Thyroid gland (tissue), 4 donors: Measurements from ENCODE around the gene NKX1-2. TPM values are rescaled to one million over a fixed set of nuclear protein-coding genes. Genes with fewer than 3 reads are reported as not detected.

Experiments
- DNase-seq, 2 donors: peaks; one replicate each; pipeline ENCODE4 v3.0.0-alpha.2; 2019
- H3K27ac ChIP-seq, 3 donors: fragments of 200-600 bp; sonication (generic); 1 replicate in 2 of 3; 2 replicates in 1 of 3; pipeline ENCODE4 v1.5.1; 2016 to 2019; ENCODE audit warnings: mild to moderate bottlenecking in 1 of 3, moderate library complexity in 1 of 3
- H3K27me3 ChIP-seq: fragments of 200-600 bp; sonication (generic); one replicate; pipeline ENCODE4 v1.5.1; 2019
- H3K36me3 ChIP-seq, 2 donors: fragments of 200-600 bp; sonication (generic); one replicate each; pipeline ENCODE4 v1.5.1; 2016 to 2019
- H3K4me1 ChIP-seq, 2 donors: fragments of 200-600 bp; sonication (generic); one replicate each; pipeline ENCODE4 v1.5.1; 2017 to 2019
- H3K4me3 ChIP-seq, 3 donors: fragments of 200-600 bp; sonication (generic); replicated peaks in 1 of 3; 1 replicate in 2 of 3; 2 replicates in 1 of 3; pipeline ENCODE4 v1.5.1; 2016; ENCODE audit warnings: mild to moderate bottlenecking in 1 of 3
- H3K9me3 ChIP-seq: fragments of 200-600 bp; sonication (generic); one replicate; pipeline ENCODE4 v1.5.1; 2017
- POLR2A ChIP-seq, 2 donors: fragments of 450-650 bp; IDR thresholded peaks; one replicate each; pipeline ENCODE4 v1.6.1; 2017; ENCODE audit warnings: antibody characterized with exemption in 2 of 2, mild to moderate bottlenecking in 2 of 2, moderate library complexity in 1 of 2
- WGBS, 2 donors: methylation state at CpG; one replicate each; pipeline ENCODE4 v1.1.5; 2017; 5-methylcytosine and 5-hydroxymethylcytosine counted together
- intact Hi-C: fragments of 100-400 bp; cut with DNase I; formaldehyde crosslinking; loops from one replicate; pipeline ENCODE4 v1.15.1; 2023
- total RNA-seq, 4 donors: library from RNA; depleted of rRNA; stranded (reverse); fragments of >200 nt; gene quantifications; one replicate each; pipeline ENCODE4 v1.2.3, GENCODE V29; 2016
- TF ChIP-seq, protein P1 (sequence below), 6 experiments: fragments of 200-600 bp in 3 of 6; fragments of 450-650 bp in 3 of 6; sonication (generic) in 3 of 6; IDR thresholded peaks; one replicate each; pipeline ENCODE4 v1.5.1; 2016 to 2019; ENCODE audit warnings: antibody characterized with exemption in 6 of 6, mild to moderate bottlenecking in 2 of 6, inconsistent platforms in 1 of 6, moderate library complexity in 1 of 6

NKX1-2 gene
- total RNA-seq, 4 donors from 2014 or later = not detected

DNA sequence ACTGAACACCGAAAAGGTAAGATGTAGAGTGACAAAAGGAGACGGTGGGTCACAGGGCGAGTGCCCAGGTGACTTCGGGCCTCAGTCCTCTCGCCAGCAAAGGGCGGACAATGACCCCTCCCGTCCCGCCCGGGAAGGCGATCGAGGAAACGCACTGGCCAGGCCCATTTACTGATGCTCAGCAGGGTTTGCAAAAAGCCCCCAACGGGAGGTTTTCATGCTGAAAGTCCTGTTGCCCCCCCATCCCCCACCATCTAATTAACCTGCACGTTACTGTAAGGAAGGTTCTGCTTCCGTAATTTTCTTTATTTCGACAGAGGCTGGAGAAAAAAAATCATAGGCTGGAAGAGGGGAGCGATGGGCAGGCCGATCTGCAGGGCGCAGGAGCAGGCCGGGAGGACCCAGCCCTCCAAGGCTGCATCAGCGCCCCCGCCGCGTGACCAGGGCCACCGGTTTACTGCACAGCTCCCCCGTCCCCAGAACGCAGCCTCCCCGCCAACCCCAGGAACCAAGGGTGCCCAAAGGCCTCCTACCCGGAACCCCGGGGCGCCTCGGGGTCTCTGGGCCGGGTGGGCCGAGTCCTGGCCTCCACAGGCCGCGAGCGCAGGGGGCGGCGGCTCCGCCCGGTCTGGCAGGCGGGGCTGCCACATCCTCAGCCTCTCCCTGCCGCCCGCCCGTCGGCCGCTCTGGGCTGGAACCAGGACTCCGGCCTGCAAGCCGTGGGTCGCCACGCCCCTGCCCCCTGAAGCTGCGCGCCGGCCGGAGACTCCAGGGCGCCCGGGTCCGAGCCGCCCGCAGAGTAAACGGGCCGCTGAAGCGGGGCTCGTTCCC lies 31.7 kb downstream of the NKX1-2 start:
- no peaks in the 10 kb centered on the region for H3K36me3 ChIP-seq
- WGBS, 2 donors = 3 to 9% methylated on average over 26 to 31 of the region's 64 CpGs
- H3K9me3 ChIP-seq = no peaks in the 10 kb centered on the region
- peak overlapping the region; percentile 64 to 86 (median 80) for H3K27ac ChIP-seq
- H3K4me3 ChIP-seq = peak overlapping the region; percentile 47 to 76 (median 73)
- TF ChIP-seq, protein P1, sequence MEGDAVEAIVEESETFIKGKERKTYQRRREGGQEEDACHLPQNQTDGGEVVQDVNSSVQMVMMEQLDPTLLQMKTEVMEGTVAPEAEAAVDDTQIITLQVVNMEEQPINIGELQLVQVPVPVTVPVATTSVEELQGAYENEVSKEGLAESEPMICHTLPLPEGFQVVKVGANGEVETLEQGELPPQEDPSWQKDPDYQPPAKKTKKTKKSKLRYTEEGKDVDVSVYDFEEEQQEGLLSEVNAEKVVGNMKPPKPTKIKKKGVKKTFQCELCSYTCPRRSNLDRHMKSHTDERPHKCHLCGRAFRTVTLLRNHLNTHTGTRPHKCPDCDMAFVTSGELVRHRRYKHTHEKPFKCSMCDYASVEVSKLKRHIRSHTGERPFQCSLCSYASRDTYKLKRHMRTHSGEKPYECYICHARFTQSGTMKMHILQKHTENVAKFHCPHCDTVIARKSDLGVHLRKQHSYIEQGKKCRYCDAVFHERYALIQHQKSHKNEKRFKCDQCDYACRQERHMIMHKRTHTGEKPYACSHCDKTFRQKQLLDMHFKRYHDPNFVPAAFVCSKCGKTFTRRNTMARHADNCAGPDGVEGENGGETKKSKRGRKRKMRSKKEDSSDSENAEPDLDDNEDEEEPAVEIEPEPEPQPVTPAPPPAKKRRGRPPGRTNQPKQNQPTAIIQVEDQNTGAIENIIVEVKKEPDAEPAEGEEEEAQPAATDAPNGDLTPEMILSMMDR (IDR thresholded peaks at IDR 0.05) = no peak
- TF ChIP-seq POLR2A (IDR thresholded peaks at IDR 0.05) = no peak
- intact Hi-C loops = no loop called here
- no peaks in the 10 kb centered on the region for H3K27me3 ChIP-seq
- peak; percentile 62 to 67 for DNase-seq
- peaks cover 34 to 35% of the 10 kb centered on the region in 2 donors for H3K4me1 ChIP-seq

DNA sequence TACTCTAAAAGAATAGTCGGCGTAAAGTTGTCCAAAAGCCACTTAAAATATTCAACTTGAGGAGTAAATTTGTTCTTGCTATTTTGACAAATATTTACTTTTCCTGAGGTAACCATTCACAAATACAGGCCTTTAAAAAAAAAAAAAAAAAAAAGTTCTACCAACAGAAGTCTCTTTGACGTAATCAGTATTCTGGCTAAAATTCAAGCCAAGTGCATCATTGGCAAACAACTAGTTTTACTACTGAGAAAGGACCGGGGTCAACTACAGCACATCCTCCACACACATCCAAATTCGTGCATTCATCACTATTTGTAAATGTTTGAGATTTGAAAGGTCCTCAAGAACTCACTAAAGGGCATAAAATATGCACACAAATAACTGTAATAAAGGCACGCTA lies 33.1 kb downstream of the NKX1-2 start:
- no peak for DNase-seq
- Histone ChIP-seq H3K4me1 (peaks cover 34 to 35% of the 10 kb centered on the region in 2 donors), H3K9me3 (no peaks in the 10 kb centered on the region), H3K4me3 (no peak overlapping the region), H3K36me3 (no peaks in the 10 kb centered on the region), H3K27ac (no peak overlapping the region), H3K27me3 (no peaks in the 10 kb centered on the region)
- intact Hi-C loops = no loop called here
- TF ChIP-seq POLR2A (IDR thresholded peaks at IDR 0.05) = no peak
- TF ChIP-seq, protein P1 (IDR thresholded peaks at IDR 0.05) = no peak
- 76 to 79% methylated on average over 6 of the region's 6 CpGs for WGBS, 2 donors

DNA sequence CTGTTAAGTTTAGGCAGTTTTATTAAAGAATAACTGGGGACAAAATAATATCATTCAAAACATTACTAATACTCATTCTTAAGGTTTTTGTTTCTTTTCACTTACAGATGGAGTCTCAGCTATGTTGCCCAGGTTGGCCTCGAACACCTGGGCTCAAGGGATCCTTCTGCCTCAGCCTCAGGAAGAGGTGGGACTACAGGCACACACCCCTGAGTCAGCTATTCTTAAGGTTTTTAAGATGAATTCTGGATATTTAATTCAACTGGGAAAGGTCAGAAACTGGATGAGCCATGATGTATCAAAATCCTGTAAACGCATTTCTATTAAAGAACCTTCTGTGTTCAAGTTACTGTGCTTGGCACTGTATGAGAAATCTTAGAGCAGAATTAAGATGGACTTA lies 34.6 kb downstream of the NKX1-2 start:
- H3K4me3 ChIP-seq = no peak overlapping the region
- no peaks in the 10 kb centered on the region for H3K9me3 ChIP-seq
- DNase-seq = no peak
- TF ChIP-seq, protein P1 (IDR thresholded peaks at IDR 0.05) = no peak
- TF ChIP-seq POLR2A (IDR thresholded peaks at IDR 0.05) = no peak
- intact Hi-C loops = no loop called here
- no peaks in the 10 kb centered on the region for H3K27me3 ChIP-seq
- peaks cover 0 to 3% of the 10 kb centered on the region in 2 donors for H3K36me3 ChIP-seq
- H3K27ac ChIP-seq = peak overlapping the region in 1 of 3 donors; percentile 73
- WGBS, 2 donors = 85 to 86% methylated on average over 2 of the region's 2 CpGs
- H3K4me1 ChIP-seq = peaks cover 34 to 35% of the 10 kb centered on the region in 2 donors

DNA sequence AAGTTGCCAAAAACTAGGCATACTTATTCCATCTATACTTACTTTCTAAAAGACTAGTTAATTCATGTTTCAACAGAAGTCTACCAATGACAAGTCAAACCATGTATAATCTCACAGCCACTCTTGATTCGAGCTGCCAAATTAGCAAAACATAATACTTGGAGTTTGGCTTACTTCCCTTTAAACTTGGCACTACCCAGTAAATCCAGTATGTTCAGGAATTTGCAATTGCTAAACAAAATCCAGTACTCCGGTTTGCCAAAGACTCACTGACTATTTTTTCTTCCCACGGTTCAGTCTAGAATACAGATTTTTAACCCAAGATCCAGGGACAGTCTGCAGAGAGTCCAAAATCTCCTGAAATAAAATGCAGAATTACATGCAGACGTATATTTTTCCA lies 35.8 kb downstream of the NKX1-2 start:
- Histone ChIP-seq H3K36me3 (peaks cover 0 to 3% of the 10 kb centered on the region in 2 donors), H3K27me3 (no peaks in the 10 kb centered on the region), H3K4me1 (peaks cover 31% of the 10 kb centered on the region in 2 donors), H3K27ac (peak overlapping the region in 2 of 3 donors; percentile 51 to 73), H3K9me3 (no peaks in the 10 kb centered on the region), H3K4me3 (no peak overlapping the region)
- intact Hi-C loops = no loop called here
- 20 to 21% methylated on average over 4 of the region's 4 CpGs for WGBS, 2 donors
- DNase-seq = no peak
- TF ChIP-seq, protein P1 (IDR thresholded peaks at IDR 0.05) = no peak
- no peak for TF ChIP-seq POLR2A (IDR thresholded peaks at IDR 0.05)

DNA sequence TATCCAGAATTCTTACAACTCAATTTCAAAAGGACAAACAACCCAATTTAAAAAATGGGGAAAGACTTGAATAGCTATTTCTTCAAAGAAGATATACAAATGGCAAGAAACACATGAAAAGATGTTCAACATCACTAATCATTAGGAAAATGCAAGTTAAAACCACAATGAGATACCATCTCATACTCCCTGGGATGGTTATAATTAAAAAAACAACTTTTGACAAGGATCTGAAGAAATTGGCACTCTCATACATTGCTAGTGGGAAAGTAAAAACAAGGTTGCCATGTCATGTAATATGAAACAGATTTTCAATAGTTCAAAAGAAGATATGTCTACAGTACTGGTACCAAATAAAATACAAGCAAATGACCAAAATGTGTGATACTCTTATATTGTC lies 40.1 kb downstream of the NKX1-2 start:
- peaks cover 8 to 16% of the 10 kb centered on the region in 2 donors for H3K36me3 ChIP-seq
- H3K4me1 ChIP-seq = peaks cover 12 to 15% of the 10 kb centered on the region in 2 donors
- H3K27me3 ChIP-seq = no peaks in the 10 kb centered on the region
- H3K4me3 ChIP-seq = no peak overlapping the region
- TF ChIP-seq POLR2A (IDR thresholded peaks at IDR 0.05) = no peak
- TF ChIP-seq, protein P1 (IDR thresholded peaks at IDR 0.05) = no peak
- DNase-seq = no peak
- intact Hi-C loops = no loop called here
- no peak overlapping the region for H3K27ac ChIP-seq
- H3K9me3 ChIP-seq = no peaks in the 10 kb centered on the region
